ENCODE data around the gene HELZ. TPM values are rescaled to one million over a fixed set of nuclear protein-coding genes. Genes with fewer than 3 reads are reported as not detected.

The HELZ gene
- total and polyA plus RNA-seq, 2 of the 8 experiments (the other 6 are each of a cell fraction or from before 2014, with no cell fraction given): 10.0 to 48.7 TPM

- H2BK5ac ChIP-seq (ENCODE audit: low read depth, low read length): no peak overlapping the region
- H4K91ac ChIP-seq (replicated peaks; ENCODE audit: insufficient read length, low read length): no peak overlapping the region
- no peak overlapping the region for H3K9ac ChIP-seq (replicated peaks in 1 of 4; ENCODE audit: extremely low read depth in 1 of 4, low read depth in 3 of 4, low read length in 3 of 4)
- ChIA-PET CTCF (ENCODE audit: partially characterized antibody) (interaction anchor here (0.9 to 3.4 kb wide), 5 partner anchors 10 to 293 kb away, joined by 3 to 15 read pairs (median 6); no protein-coding TSS in a partner anchor), POLR2A (ENCODE audit: partially characterized antibody) (interaction anchor here (1.3 kb wide), 1 partner anchor 10 kb away, joined by 3 read pairs; no protein-coding TSS in a partner anchor)
- H3K27ac ChIP-seq (ENCODE audit: low read depth, low read length): no peak overlapping the region
- H2BK120ac ChIP-seq (replicated peaks; ENCODE audit: low read depth, low read length): no peak overlapping the region
- H3K23me2 ChIP-seq (ENCODE audit: low read depth, low read length): peaks cover 4% of the 10 kb centered on the region; the same call in 1 of the 2 replicates
- no peak overlapping the region for H3K4me2 ChIP-seq (ENCODE audit: insufficient read depth in 1 of 2, low read depth in 2 of 2, low read length in 2 of 2)
- H3K9me3 ChIP-seq (ENCODE audit: insufficient read depth in 2 of 2, low read depth in 1 of 2, low read length in 1 of 2): no peaks in the 10 kb centered on the region
- no peak overlapping the region for H3K56ac ChIP-seq (replicated peaks; ENCODE audit: insufficient read length, low read depth, low read length)
- 95% methylated on average over 7 of the region's 7 CpGs; no CpG with 5 or more reads in 1 of the 2 experiments for WGBS, 2 experiments (ENCODE audit: extremely low coverage in 1 of 2, insufficient coverage in 1 of 2, insufficient read length in 1 of 2, insufficient replicate concordance in 2 of 2, low coverage in 1 of 2, low lambda C conversion rate in 2 of 2, missing lambda C conversion rate in 1 of 2)
- H3K23ac ChIP-seq (ENCODE audit: insufficient read length): no peak overlapping the region
- H3K14ac ChIP-seq (ENCODE audit: insufficient read length): no peak overlapping the region
- no peaks in the 10 kb centered on the region; the same call in 1 of the 2 replicates for H3K79me1 ChIP-seq (ENCODE audit: low read depth, low read length)
- no peak overlapping the region for H3K4ac ChIP-seq (replicated peaks; ENCODE audit: insufficient read length, low read depth, low read length)
- H3K4me1 ChIP-seq (replicated peaks in 1 of 4; ENCODE audit: control insufficient read depth in 3 of 4, insufficient read depth in 4 of 4, low read length in 3 of 4): no peaks in the 10 kb centered on the region; a peak in 1 of 7 replicates
- H4K8ac ChIP-seq (ENCODE audit: extremely low read depth, insufficient read depth, low read length): no peak overlapping the region
- no peak overlapping the region for H2AK5ac ChIP-seq (ENCODE audit: low read depth, low read length)
- H3K27me3 ChIP-seq (replicated peaks in 1 of 4; ENCODE audit: control insufficient read depth in 3 of 4, extremely low read depth in 1 of 4, insufficient read depth in 3 of 4, low read length in 3 of 4): no peaks in the 10 kb centered on the region
- peaks cover 0 to 6% of the 10 kb centered on the region in 2 experiments for H4K20me1 ChIP-seq (replicated peaks in 1 of 2; ENCODE audit: control insufficient read depth in 1 of 2, insufficient read depth in 2 of 2, low read length in 2 of 2)
- H3K18ac ChIP-seq (ENCODE audit: extremely low read depth, low read length): no peak overlapping the region
- no peak overlapping the region for H2AFZ ChIP-seq (ENCODE audit: low read length)
- FAIRE-seq (no peak), DNase-seq (ENCODE audit: low read depth in 1 of 2, low spot score in 2 of 2) (no peak)
- H2BK20ac ChIP-seq (ENCODE audit: low read length): no peak overlapping the region
- H4K5ac ChIP-seq (ENCODE audit: insufficient read length, low read depth, low read length): no peak overlapping the region
- no peak overlapping the region for H3K4me3 ChIP-seq (ENCODE audit: extremely low read depth in 1 of 4, insufficient read depth in 2 of 4, low read depth in 3 of 4, low read length in 4 of 4)
- H2BK12ac ChIP-seq (ENCODE audit: low read depth, low read length): no peak overlapping the region
- TF ChIP-seq KDM4A (IDR thresholded peaks at IDR 0.05; ENCODE audit: low read depth, low read length, severe bottlenecking) (no peak), SP1 (IDR thresholded peaks at IDR 0.05; ENCODE audit: low read depth, low read length) (no peak), YY1 (IDR thresholded peaks at IDR 0.05; ENCODE audit: low read depth, low read length) (no peak), CREB1 (IDR thresholded peaks at IDR 0.05) (no peak), RNF2 (IDR thresholded peaks at IDR 0.05; ENCODE audit: borderline replicate concordance, low read depth, low read length, missing control alignments, poor library complexity, severe bottlenecking) (no peak), ZNF274 (IDR thresholded peaks at IDR 0.05; ENCODE audit: borderline replicate concordance, extremely low read depth, low read length) (no peak), BCL11A (IDR thresholded peaks at IDR 0.05; ENCODE audit: low read depth in 2 of 2, low read length in 2 of 2) (no peak), CBX8 (IDR thresholded peaks at IDR 0.05; ENCODE audit: borderline replicate concordance, low read depth, low read length) (no peak), ATF2 (IDR thresholded peaks at IDR 0.05; ENCODE audit: low read length) (no peak)
- TF ChIP-seq, protein P1, sequence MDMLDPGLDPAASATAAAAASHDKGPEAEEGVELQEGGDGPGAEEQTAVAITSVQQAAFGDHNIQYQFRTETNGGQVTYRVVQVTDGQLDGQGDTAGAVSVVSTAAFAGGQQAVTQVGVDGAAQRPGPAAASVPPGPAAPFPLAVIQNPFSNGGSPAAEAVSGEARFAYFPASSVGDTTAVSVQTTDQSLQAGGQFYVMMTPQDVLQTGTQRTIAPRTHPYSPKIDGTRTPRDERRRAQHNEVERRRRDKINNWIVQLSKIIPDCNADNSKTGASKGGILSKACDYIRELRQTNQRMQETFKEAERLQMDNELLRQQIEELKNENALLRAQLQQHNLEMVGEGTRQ (IDR thresholded peaks at IDR 0.05; ENCODE audit: low read length): no peak
- H3K79me2 ChIP-seq (ENCODE audit: control insufficient read depth in 1 of 2, insufficient read depth in 2 of 2, low read length in 2 of 2): no peaks in the 10 kb centered on the region
- H3K36me3 ChIP-seq (ENCODE audit: control insufficient read depth in 2 of 4, insufficient read depth in 4 of 4, low read length in 3 of 4): no peaks in the 10 kb centered on the region
- H2BK15ac ChIP-seq (ENCODE audit: low read length): no peak overlapping the region
These were observed 223.8 kb downstream of the HELZ start for GRCh38 chr17:67021196-67021595.
